ENCODE measurements around the gene KIF3C.

GRCh38 chr2:25938345-25938744 is 44.0 kb downstream of the KIF3C start:
- TF ChIP-seq CTCF (IDR thresholded peaks at IDR 0.05) (no peak), EZH2 (IDR thresholded peaks at IDR 0.05) (no peak), EZH2phosphoT487 (IDR thresholded peaks at IDR 0.05) (no peak)
